ENCODE measurements around the gene RIMBP2.

GRCh38 chr12:130555628-130556485, 160.2 kb downstream of the RIMBP2 start:
- TF ChIP-seq CTCF (IDR thresholded peaks at IDR 0.05; ENCODE audit: low read length) (no peak), EZH2 (optimal IDR thresholded peaks at IDR 0.05; ENCODE audit: low read depth, low read length) (no peak), EZH2phosphoT487 (IDR thresholded peaks at IDR 0.05; ENCODE audit: low read length) (no peak)
